SK-N-SH (cell line): Measurements from ENCODE around the gene TUT1. TPM values are rescaled to one million over a fixed set of nuclear protein-coding genes. Genes with fewer than 3 reads are reported as not detected.
A peak's percentile ranks its signal among the peaks of the same experiment; 100 is the strongest.

Source experiments
- CTCF ChIA-PET: fragments of 300-600, 350-600 bp; formaldehyde crosslinking; extraction: SDS; loops from one replicate; lab custom pipeline; 2021; lab: Yijun Ruan, JAX
- POLR2A ChIA-PET: fragments of 350-600 bp; sonication (Branson Sonifier 250); formaldehyde crosslinking; extraction: SDS; loops from one replicate; lab custom pipeline; 2020; ENCODE audit warnings: antibody characterized with exemption, inconsistent platforms; lab: Yijun Ruan, JAX
- DNase-seq: peaks from one replicate; pipeline ENCODE4 v3.0.0; 2012
- H2AFZ ChIP-seq: fragments of 200-600 bp; sonication (generic); 2 replicates; pipeline ENCODE4 v1.8.1; 2016; ENCODE audit warnings: antibody characterized with exemption, mild to moderate bottlenecking, low read depth
- H3F3A ChIP-seq: fragments of 200-600 bp; sonication (generic); replicated peaks from 2 replicates; pipeline ENCODE3; 2016; ENCODE audit warnings: antibody characterized with exemption, mild to moderate bottlenecking; ENCODE audit not compliant: insufficient read depth
- H3K27ac ChIP-seq, 2 experiments: fragments of 200-500 bp in 1 of 2; fragments of 200-600 bp in 1 of 2; sonication (Bioruptor generic) in 1 of 2; sonication (generic), shearing (Covaris generic) in 1 of 2; 2 replicates each; pipeline versions ENCODE4 v1.5.1 to v1.6.1; 2014 to 2016; ENCODE audit warnings: low read depth in 2 of 2, inconsistent platforms in 1 of 2, low read length in 1 of 2, mild to moderate bottlenecking in 1 of 2, mixed read lengths in 1 of 2
- H3K27me3 ChIP-seq: fragments of 200-600 bp; sonication (generic), shearing (Covaris generic); 2 replicates; pipeline ENCODE4 v1.6.1; 2016; ENCODE audit warnings: mixed run types; ENCODE audit not compliant: insufficient read depth
- H3K36me3 ChIP-seq, 2 experiments: fragments of 200-500 bp in 1 of 2; fragments of 200-600 bp in 1 of 2; sonication (Bioruptor generic) in 1 of 2; sonication (generic) in 1 of 2; replicated peaks in 1 of 2; 2 replicates each; pipeline versions ENCODE3 to v1.5.1; 2014 to 2016; ENCODE audit warnings: low read length in 1 of 2, mild to moderate bottlenecking in 1 of 2; ENCODE audit not compliant: insufficient read depth in 2 of 2, control insufficient read depth in 1 of 2
- H3K4me1 ChIP-seq, 2 experiments: fragments of 200-500 bp in 1 of 2; fragments of 200-600 bp in 1 of 2; sonication (Bioruptor generic) in 1 of 2; sonication (generic), shearing (Covaris generic) in 1 of 2; 2 replicates each; pipeline versions ENCODE4 v1.5.1 to v1.6.1; 2014 to 2016; ENCODE audit warnings: low read depth in 1 of 2, low read length in 1 of 2, mixed run types in 1 of 2; ENCODE audit not compliant: insufficient read depth in 2 of 2, control insufficient read depth in 1 of 2
- H3K4me2 ChIP-seq: fragments of 200-600 bp; sonication (generic), shearing (Covaris generic); 2 replicates; pipeline ENCODE4 v1.6.1; 2017; ENCODE audit warnings: mixed run types
- H3K4me3 ChIP-seq, 2 experiments: fragments of 200-500 bp in 1 of 2; fragments of 200-600 bp in 1 of 2; sonication (Bioruptor generic) in 1 of 2; sonication (generic), shearing (Covaris generic) in 1 of 2; 2 replicates each; pipeline versions ENCODE4 v1.5.1 to v1.8.1; 2014 to 2016; ENCODE audit warnings: low read depth in 2 of 2, inconsistent platforms in 1 of 2, low read length in 1 of 2, mild to moderate bottlenecking in 1 of 2, mixed read lengths in 1 of 2, moderate library complexity in 1 of 2
- H3K79me2 ChIP-seq: fragments of 200-600 bp; sonication (generic); 2 replicates; pipeline ENCODE4 v1.8.1; 2017; ENCODE audit warnings: mild to moderate bottlenecking; ENCODE audit not compliant: insufficient read depth
- H3K9ac ChIP-seq: fragments of 200-600 bp; sonication (generic); 2 replicates; pipeline ENCODE4 v1.6.1; 2017; ENCODE audit warnings: mixed run types
- H3K9me2 ChIP-seq: fragments of 200-600 bp; sonication (generic); 2 replicates; pipeline ENCODE4 v1.6.1; 2017; ENCODE audit warnings: mixed run types
- H3K9me3 ChIP-seq: fragments of 200-600 bp; sonication (generic); 2 replicates; pipeline ENCODE4 v1.6.1; 2017; ENCODE audit warnings: mixed run types, mild to moderate bottlenecking, moderate library complexity
- H4K20me1 ChIP-seq: fragments of 200-600 bp; sonication (generic); 2 replicates; pipeline ENCODE4 v1.6.1; 2017; ENCODE audit warnings: mild to moderate bottlenecking, mixed run types; ENCODE audit not compliant: insufficient read depth
- CHD2 ChIP-seq: fragments of 150-350 bp; IDR thresholded peaks from 2 replicates; pipeline ENCODE4 v1.6.1; 2018; ENCODE audit warnings: low read length; ENCODE audit not compliant: partially characterized antibody
- EP300 ChIP-seq, 2 experiments: IDR thresholded peaks; 2 replicates each; pipeline versions ENCODE4 v1.4.0 to v1.6.1; 2012; ENCODE audit warnings: borderline replicate concordance in 1 of 2, low read depth in 1 of 2, low read length in 1 of 2
- EZH2phosphoT487 ChIP-seq: fragments of 200-600 bp; sonication (generic); IDR thresholded peaks from 2 replicates; pipeline ENCODE4 v1.6.1; 2017; ENCODE audit warnings: low read depth, mixed run types, mild to moderate bottlenecking, antibody characterized with exemption, moderate library complexity, borderline replicate concordance
- FOSL2 ChIP-seq: IDR thresholded peaks from 2 replicates; pipeline ENCODE4 v1.4.0; 2012; ENCODE audit warnings: low read depth, mild to moderate bottlenecking, moderate library complexity, borderline replicate concordance
- FOXJ3 ChIP-seq: sonication (generic); formaldehyde crosslinking; IDR thresholded peaks from 2 replicates; pipeline ENCODE4 v1.5.1; 2020; ENCODE audit warnings: mild to moderate bottlenecking, missing genetic modification reagents
- JUND ChIP-seq: IDR thresholded peaks from 2 replicates; pipeline ENCODE4 v1.4.0; 2012
- MEF2A ChIP-seq: IDR thresholded peaks from 2 replicates; pipeline ENCODE4 v1.4.0; 2012; ENCODE audit warnings: low read depth, borderline replicate concordance
- SIN3A ChIP-seq: IDR thresholded peaks from 2 replicates; pipeline ENCODE4 v1.6.1; 2012; ENCODE audit warnings: low read depth, mild to moderate bottlenecking, low read length, moderate library complexity, borderline replicate concordance
- TEAD4 ChIP-seq: IDR thresholded peaks from 2 replicates; pipeline ENCODE4 v1.4.0; 2012; ENCODE audit warnings: mild to moderate bottlenecking, borderline replicate concordance; ENCODE audit not compliant: insufficient read depth
- YY1 ChIP-seq: IDR thresholded peaks from 2 replicates; pipeline ENCODE4 v1.4.0; 2012; ENCODE audit warnings: low read depth, mild to moderate bottlenecking
- WGBS: methylation state at CpG from one replicate; pipeline ENCODE4 v1.1.6; 2017; ENCODE audit warnings: low lambda C conversion rate; 5-methylcytosine and 5-hydroxymethylcytosine counted together
- polyA plus RNA-seq, 3 experiments: library from polyadenylated mRNA; depleted of rRNA; stranded (reverse); fragments of >200 nt; gene quantifications; 2 replicates each; pipeline ENCODE4 v1.2.3, GENCODE V29; 2012
- TF ChIP-seq, protein P1 (sequence below): IDR thresholded peaks from 2 replicates; pipeline ENCODE4 v1.6.1; 2012; ENCODE audit warnings: mild to moderate bottlenecking, low read depth, low read length, moderate library complexity
- TF ChIP-seq, protein P2 (sequence below): IDR thresholded peaks from 2 replicates; pipeline ENCODE4; 2012
- TF ChIP-seq, protein P3 (sequence below): fragments of 150-350 bp; IDR thresholded peaks from 2 replicates; pipeline ENCODE4 v1.6.1; 2017; ENCODE audit warnings: antibody characterized with exemption, low read length, low read depth, borderline replicate concordance
- TF ChIP-seq, protein P4 (sequence below): IDR thresholded peaks from 2 replicates; pipeline ENCODE4 v1.4.0; 2012; ENCODE audit warnings: low read depth, borderline replicate concordance

Gene TUT1
- polyA plus RNA-seq, 1 of the 3 experiments (the other 2 are of a cell fraction) = 27.3 TPM

GRCh38 chr11:62558669-62559068 is 32.7 kb downstream of the TUT1 start (continued):
- TF ChIP-seq, protein P1, sequence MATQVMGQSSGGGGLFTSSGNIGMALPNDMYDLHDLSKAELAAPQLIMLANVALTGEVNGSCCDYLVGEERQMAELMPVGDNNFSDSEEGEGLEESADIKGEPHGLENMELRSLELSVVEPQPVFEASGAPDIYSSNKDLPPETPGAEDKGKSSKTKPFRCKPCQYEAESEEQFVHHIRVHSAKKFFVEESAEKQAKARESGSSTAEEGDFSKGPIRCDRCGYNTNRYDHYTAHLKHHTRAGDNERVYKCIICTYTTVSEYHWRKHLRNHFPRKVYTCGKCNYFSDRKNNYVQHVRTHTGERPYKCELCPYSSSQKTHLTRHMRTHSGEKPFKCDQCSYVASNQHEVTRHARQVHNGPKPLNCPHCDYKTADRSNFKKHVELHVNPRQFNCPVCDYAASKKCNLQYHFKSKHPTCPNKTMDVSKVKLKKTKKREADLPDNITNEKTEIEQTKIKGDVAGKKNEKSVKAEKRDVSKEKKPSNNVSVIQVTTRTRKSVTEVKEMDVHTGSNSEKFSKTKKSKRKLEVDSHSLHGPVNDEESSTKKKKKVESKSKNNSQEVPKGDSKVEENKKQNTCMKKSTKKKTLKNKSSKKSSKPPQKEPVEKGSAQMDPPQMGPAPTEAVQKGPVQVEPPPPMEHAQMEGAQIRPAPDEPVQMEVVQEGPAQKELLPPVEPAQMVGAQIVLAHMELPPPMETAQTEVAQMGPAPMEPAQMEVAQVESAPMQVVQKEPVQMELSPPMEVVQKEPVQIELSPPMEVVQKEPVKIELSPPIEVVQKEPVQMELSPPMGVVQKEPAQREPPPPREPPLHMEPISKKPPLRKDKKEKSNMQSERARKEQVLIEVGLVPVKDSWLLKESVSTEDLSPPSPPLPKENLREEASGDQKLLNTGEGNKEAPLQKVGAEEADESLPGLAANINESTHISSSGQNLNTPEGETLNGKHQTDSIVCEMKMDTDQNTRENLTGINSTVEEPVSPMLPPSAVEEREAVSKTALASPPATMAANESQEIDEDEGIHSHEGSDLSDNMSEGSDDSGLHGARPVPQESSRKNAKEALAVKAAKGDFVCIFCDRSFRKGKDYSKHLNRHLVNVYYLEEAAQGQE = no peak
- TF ChIP-seq JUND = no peak
- TF ChIP-seq EP300 (IDR thresholded peaks at IDR 0.05; ENCODE audit: borderline replicate concordance in 1 of 2, low read depth in 1 of 2, low read length in 1 of 2) = no peak
- no peak for TF ChIP-seq FOXJ3 (CRISPR knock-in tag)
- TF ChIP-seq EZH2phosphoT487 = no peak
- TF ChIP-seq MEF2A = no peak

DNA sequence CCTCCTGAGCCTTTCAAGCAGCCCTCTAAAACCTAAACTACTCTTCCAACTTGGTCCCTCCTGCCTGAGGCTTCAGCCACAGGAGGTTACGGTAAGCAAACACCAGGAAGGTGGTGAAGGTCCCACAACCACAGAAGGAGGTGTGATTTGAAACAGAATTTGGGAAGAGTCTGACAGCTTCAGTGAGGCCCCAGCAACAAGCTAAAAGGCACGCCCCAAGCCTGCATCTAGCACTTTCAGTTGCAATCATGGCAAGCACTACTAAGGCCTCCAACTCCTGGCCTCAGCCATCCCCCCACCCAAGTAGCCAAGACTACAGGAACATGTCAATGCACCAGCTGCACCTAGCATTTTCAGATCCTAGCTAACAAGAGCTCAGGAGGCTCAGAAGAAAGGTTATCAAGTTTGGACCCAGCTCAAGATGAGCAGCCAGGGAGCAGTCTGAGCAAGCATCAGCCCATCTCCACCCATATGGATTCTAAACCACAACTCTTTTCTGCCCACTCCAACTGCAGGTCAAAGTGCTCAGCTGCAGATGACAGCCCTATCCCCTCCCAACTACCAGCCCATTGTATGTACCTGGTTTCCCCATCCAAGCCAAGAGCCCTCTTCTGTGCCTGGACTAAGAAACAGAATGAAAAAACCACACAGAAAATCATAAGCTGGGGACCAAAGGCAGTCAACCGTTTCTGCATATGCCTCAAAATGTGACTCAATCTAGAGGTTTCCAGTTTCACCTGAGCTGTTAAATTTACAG is 34.3 kb downstream of the TUT1 start:
- CTCF ChIA-PET = interaction anchor here (0.8 to 11.8 kb wide), 9 partner anchors 11 to 450 kb away, joined by 3 to 90 read pairs (median 4); no protein-coding TSS in a partner anchor
- TF ChIP-seq, protein P2, sequence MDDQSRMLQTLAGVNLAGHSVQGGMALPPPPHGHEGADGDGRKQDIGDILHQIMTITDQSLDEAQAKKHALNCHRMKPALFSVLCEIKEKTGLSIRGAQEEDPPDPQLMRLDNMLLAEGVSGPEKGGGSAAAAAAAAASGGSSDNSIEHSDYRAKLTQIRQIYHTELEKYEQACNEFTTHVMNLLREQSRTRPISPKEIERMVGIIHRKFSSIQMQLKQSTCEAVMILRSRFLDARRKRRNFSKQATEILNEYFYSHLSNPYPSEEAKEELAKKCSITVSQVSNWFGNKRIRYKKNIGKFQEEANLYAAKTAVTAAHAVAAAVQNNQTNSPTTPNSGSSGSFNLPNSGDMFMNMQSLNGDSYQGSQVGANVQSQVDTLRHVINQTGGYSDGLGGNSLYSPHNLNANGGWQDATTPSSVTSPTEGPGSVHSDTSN = no peak
- no peak for TF ChIP-seq FOSL2
- TF ChIP-seq, protein P3, sequence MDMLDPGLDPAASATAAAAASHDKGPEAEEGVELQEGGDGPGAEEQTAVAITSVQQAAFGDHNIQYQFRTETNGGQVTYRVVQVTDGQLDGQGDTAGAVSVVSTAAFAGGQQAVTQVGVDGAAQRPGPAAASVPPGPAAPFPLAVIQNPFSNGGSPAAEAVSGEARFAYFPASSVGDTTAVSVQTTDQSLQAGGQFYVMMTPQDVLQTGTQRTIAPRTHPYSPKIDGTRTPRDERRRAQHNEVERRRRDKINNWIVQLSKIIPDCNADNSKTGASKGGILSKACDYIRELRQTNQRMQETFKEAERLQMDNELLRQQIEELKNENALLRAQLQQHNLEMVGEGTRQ = no peak
- TF ChIP-seq, protein P4, sequence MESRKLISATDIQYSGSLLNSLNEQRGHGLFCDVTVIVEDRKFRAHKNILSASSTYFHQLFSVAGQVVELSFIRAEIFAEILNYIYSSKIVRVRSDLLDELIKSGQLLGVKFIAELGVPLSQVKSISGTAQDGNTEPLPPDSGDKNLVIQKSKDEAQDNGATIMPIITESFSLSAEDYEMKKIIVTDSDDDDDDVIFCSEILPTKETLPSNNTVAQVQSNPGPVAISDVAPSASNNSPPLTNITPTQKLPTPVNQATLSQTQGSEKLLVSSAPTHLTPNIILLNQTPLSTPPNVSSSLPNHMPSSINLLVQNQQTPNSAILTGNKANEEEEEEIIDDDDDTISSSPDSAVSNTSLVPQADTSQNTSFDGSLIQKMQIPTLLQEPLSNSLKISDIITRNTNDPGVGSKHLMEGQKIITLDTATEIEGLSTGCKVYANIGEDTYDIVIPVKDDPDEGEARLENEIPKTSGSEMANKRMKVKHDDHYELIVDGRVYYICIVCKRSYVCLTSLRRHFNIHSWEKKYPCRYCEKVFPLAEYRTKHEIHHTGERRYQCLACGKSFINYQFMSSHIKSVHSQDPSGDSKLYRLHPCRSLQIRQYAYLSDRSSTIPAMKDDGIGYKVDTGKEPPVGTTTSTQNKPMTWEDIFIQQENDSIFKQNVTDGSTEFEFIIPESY = no peak
- TF ChIP-seq TEAD4 = no peak
- no peak for TF ChIP-seq YY1
- 0 out of 2 replicates have a peak, but pooled peaks have one; percentile 11 for TF ChIP-seq SIN3A
- TF ChIP-seq CHD2 = no peak
- H3F3A ChIP-seq = peaks cover 87% of the 10 kb centered on the region
- H3K36me3 ChIP-seq = peaks cover 26 to 37% of the 10 kb centered on the region in 2 experiments
- H3K79me2 ChIP-seq = peaks cover 30% of the 10 kb centered on the region; the same call in 1 of the 2 replicates
- no peak overlapping the region for H3K4me3 ChIP-seq
- peak overlapping the region; percentile 85 for H3K4me2 ChIP-seq
- no peak overlapping the region for H2AFZ ChIP-seq
- H3K27ac ChIP-seq = peak overlapping the region; percentile 85 to 97
- peak overlapping the region; percentile 82; the same call in 1 of the 2 replicates for H3K9ac ChIP-seq
- 30% methylated on average over 2 of the region's 3 CpGs for WGBS
- H4K20me1 ChIP-seq = peaks cover 7% of the 10 kb centered on the region
- DNase-seq = no peak
- peaks cover 36 to 71% of the 10 kb centered on the region in 2 experiments for H3K4me1 ChIP-seq
- H3K9me3 ChIP-seq = no peaks in the 10 kb centered on the region
- POLR2A ChIA-PET = interaction anchor here (0.9 to 1.8 kb wide), 3 partner anchors 12 to 156 kb away, joined by 4 to 6 read pairs (median 4); partner anchors contain the start of gene TUT1
- no peaks in the 10 kb centered on the region for H3K27me3 ChIP-seq
- no peaks in the 10 kb centered on the region for H3K9me2 ChIP-seq
